GM12878 (cell line): ENCODE measurements around the gene NSMCE3.

Source experiments
- CTCF ChIP-seq, 3 experiments: IDR thresholded peaks in 2 of 3; conservative IDR thresholded peaks in 1 of 3; 2 replicates each; pipeline ENCODE4 v1.5.1; 2011; ENCODE audit warnings: low read depth in 3 of 3, low read length in 3 of 3, mild to moderate bottlenecking in 3 of 3, control low read depth in 2 of 3, moderate library complexity in 2 of 3, inconsistent platforms in 1 of 3, mixed read lengths in 1 of 3; ENCODE audit not compliant: control insufficient read depth in 2 of 3, insufficient read depth in 1 of 3; ENCODE audit errors: extremely low read depth in 1 of 3
- DPF2 ChIP-seq: fragments of 450-650 bp; IDR thresholded peaks from 2 replicates; pipeline ENCODE4 v1.6.1; 2017; ENCODE audit warnings: mild to moderate bottlenecking
- E2F8 ChIP-seq: fragments of 450-650 bp; IDR thresholded peaks from 2 replicates; pipeline ENCODE4 v1.6.1; 2018; ENCODE audit warnings: mild to moderate bottlenecking, low read depth, moderate library complexity; ENCODE audit not compliant: partially characterized antibody
- LARP7 ChIP-seq: fragments of 450-650 bp; IDR thresholded peaks from 2 replicates; pipeline ENCODE4 v1.6.1; 2017; ENCODE audit warnings: mild to moderate bottlenecking
- MYC ChIP-seq: IDR thresholded peaks from 2 replicates; pipeline ENCODE4 v1.6.1; 2011; ENCODE audit warnings: mild to moderate bottlenecking, low read length, moderate library complexity, inconsistent platforms; ENCODE audit not compliant: insufficient read depth, insufficient replicate concordance, insufficient read length, severe bottlenecking
- POLR2A ChIP-seq: IDR thresholded peaks from 2 replicates; pipeline ENCODE4 v1.6.1; 2011; ENCODE audit warnings: low read depth, mild to moderate bottlenecking, low read length
- USF2 ChIP-seq: IDR thresholded peaks from 2 replicates; pipeline ENCODE4 v1.6.1; 2011; ENCODE audit warnings: low read depth, low read length, improper control_type of control experiment, borderline replicate concordance
- ZBTB33 ChIP-seq: fragments of 450-650 bp; IDR thresholded peaks from 2 replicates; pipeline ENCODE4 v1.6.1; 2017; ENCODE audit warnings: mild to moderate bottlenecking
- ZBTB40 ChIP-seq: fragments of 450-650 bp; IDR thresholded peaks from 2 replicates; pipeline ENCODE4 v1.6.1; 2016; ENCODE audit warnings: mild to moderate bottlenecking, moderate library complexity, borderline replicate concordance

- TF ChIP-seq USF2: no peak
- no peak for TF ChIP-seq ZBTB40
- no peak for TF ChIP-seq CTCF (IDR thresholded peaks at IDR 0.05 in 2 of 3, conservative IDR thresholded peaks at IDR 0.05 in 1 of 3; ENCODE audit: control insufficient read depth in 2 of 3, extremely low read depth in 1 of 3, insufficient read depth in 1 of 3, low read depth in 3 of 3, low read length in 3 of 3)
- TF ChIP-seq DPF2: no peak
- TF ChIP-seq ZBTB33: no peak
- TF ChIP-seq MYC: no peak
- no peak for TF ChIP-seq LARP7
- TF ChIP-seq POLR2A: no peak
- no peak for TF ChIP-seq E2F8
These were observed 2.6 kb upstream of the NSMCE3 start for GRCh38 chr15:29272219-29272618.
